ENCODE measurements around the gene ZNF106.

DNA sequence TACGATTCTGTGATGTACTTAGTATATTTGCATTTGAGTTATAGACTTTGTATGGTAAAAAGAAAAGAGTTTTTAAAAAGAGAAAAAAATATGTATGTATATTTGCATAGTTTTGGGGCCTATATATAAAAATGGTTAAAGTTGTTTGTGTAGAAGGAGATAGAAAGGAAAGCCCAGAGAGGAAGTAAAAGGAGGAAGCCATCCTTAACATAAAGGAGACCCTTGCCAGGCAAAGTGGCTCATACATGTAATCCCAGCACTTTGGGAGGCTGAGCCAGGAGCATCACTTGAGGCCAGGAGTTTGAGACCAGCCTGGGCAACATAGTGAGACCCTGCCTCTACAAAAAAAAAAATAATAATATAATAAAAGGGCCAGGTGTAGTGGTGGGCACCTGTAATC lies 12.9 kb upstream of the ZNF106 start:
- TF ChIP-seq SMC3 (IDR thresholded peaks at IDR 0.05; ENCODE audit: low read depth, low read length) (no peak), POLR2A (IDR thresholded peaks at IDR 0.05; ENCODE audit: low read depth, low read length) (no peak), MXI1 (IDR thresholded peaks at IDR 0.05; ENCODE audit: borderline replicate concordance, low read depth, low read length) (no peak)
- TF ChIP-seq, protein P1, sequence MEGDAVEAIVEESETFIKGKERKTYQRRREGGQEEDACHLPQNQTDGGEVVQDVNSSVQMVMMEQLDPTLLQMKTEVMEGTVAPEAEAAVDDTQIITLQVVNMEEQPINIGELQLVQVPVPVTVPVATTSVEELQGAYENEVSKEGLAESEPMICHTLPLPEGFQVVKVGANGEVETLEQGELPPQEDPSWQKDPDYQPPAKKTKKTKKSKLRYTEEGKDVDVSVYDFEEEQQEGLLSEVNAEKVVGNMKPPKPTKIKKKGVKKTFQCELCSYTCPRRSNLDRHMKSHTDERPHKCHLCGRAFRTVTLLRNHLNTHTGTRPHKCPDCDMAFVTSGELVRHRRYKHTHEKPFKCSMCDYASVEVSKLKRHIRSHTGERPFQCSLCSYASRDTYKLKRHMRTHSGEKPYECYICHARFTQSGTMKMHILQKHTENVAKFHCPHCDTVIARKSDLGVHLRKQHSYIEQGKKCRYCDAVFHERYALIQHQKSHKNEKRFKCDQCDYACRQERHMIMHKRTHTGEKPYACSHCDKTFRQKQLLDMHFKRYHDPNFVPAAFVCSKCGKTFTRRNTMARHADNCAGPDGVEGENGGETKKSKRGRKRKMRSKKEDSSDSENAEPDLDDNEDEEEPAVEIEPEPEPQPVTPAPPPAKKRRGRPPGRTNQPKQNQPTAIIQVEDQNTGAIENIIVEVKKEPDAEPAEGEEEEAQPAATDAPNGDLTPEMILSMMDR (conservative IDR thresholded peaks at IDR 0.05; ENCODE audit: low read depth, low read length) = no peak
